ENCODE measurements around the gene PTPRE.

- TF ChIP-seq CTCF (IDR thresholded peaks at IDR 0.05 in 2 of 3, conservative IDR thresholded peaks at IDR 0.05 in 1 of 3; ENCODE audit: control insufficient read depth in 2 of 3, extremely low read depth in 1 of 3, insufficient read depth in 1 of 3, low read depth in 3 of 3, low read length in 3 of 3) (no peak), POLR2A (IDR thresholded peaks at IDR 0.05; ENCODE audit: low read depth, low read length) (no peak), FOXM1 (IDR thresholded peaks at IDR 0.05; ENCODE audit: low read depth, low read length) (no peak), EZH2 (IDR thresholded peaks at IDR 0.05; ENCODE audit: borderline replicate concordance, control insufficient read depth, low read depth, low read length) (no peak), PAX8 (IDR thresholded peaks at IDR 0.05) (no peak)
Observed at GRCh38 chr10:127961071-127961470, 54.2 kb downstream of the PTPRE start.
